Activated T-cell treated with anti-CD3 and anti-CD28 coated beads, Interleukin-2, amount 50 U/mL, for 4 hours (primary cell): Measurements from ENCODE around the gene PAM. TPM values are rescaled to one million over a fixed set of nuclear protein-coding genes. Genes with fewer than 3 reads are reported as not detected.

ENCODE experiments used
- ATAC-seq, 2 donors: fragments of 200-7000 bp; cut with Tn5 transposase; one replicate each; pipeline ENCODE4 v1.10.0; 2021
- DNase-seq: peaks from one replicate; pipeline ENCODE4 v3.0.0-alpha.2; 2020
- H3K27me3 Mint-ChIP-seq: one replicate; pipeline ENCODE4 v1.8.0; 2021; ENCODE audit warnings: low read depth, mixed read lengths
- H3K36me3 Mint-ChIP-seq: one replicate; pipeline ENCODE4 v1.8.0; 2022; ENCODE audit warnings: mixed read lengths; ENCODE audit not compliant: insufficient read depth
- H3K4me1 Mint-ChIP-seq: one replicate; pipeline ENCODE4 v1.8.0; 2021; ENCODE audit warnings: low read depth, mixed read lengths
- H3K4me3 Mint-ChIP-seq: one replicate; pipeline ENCODE4 v1.8.0; 2021; ENCODE audit warnings: mild to moderate bottlenecking, moderate library complexity, mixed read lengths
- H3K9me3 Mint-ChIP-seq: one replicate; pipeline ENCODE4 v1.8.0; 2021; ENCODE audit warnings: mixed read lengths
- total RNA-seq, 3 donors: library from RNA; stranded (reverse); gene quantifications; one replicate each; pipeline ENCODE4 v1.2.1, GENCODE V29; 2021

PAM gene
- 10 to 100 TPM; 50.9 to 56.2 (median 55.7) TPM for total RNA-seq

- no peaks in the 10 kb centered on the region for H3K27me3 Mint-ChIP-seq
- DNase-seq: peak; percentile 70
- no peaks in the 10 kb centered on the region for H3K36me3 Mint-ChIP-seq
- peak; percentile 88 for ATAC-seq
- H3K9me3 Mint-ChIP-seq: no peaks in the 10 kb centered on the region
- peaks cover 37% of the 10 kb centered on the region for H3K4me1 Mint-ChIP-seq
- peak within 1 kb of the TSS; percentile 96 for H3K4me3 Mint-ChIP-seq
Measured at GRCh38 chr5:102754767-102755431, at the start of gene PAM. Gene PAM (plus strand): TSS chr5:102755305. CDS start chr5:102866196, 110,891 bp downstream.

- Mint-ChIP-seq H3K4me3 (no peak overlapping the region), H3K9me3 (peaks cover 13% of the 10 kb centered on the region), H3K36me3 (no peaks in the 10 kb centered on the region), H3K27me3 (peaks cover 8% of the 10 kb centered on the region), H3K4me1 (peaks cover 4% of the 10 kb centered on the region)
- ATAC-seq (no peak), DNase-seq (no peak)
Measured at GRCh38 chr5:102711525-102712385, 43.4 kb upstream of the PAM start.

- Mint-ChIP-seq H3K27me3 (peaks cover 8% of the 10 kb centered on the region), H3K36me3 (no peaks in the 10 kb centered on the region), H3K9me3 (peaks cover 13% of the 10 kb centered on the region), H3K4me1 (peaks cover 4% of the 10 kb centered on the region), H3K4me3 (no peak overlapping the region)
- DNase-seq: no peak
- no peak for ATAC-seq
Measured at GRCh38 chr5:102713278-102713677, 41.8 kb upstream of the PAM start.

GRCh38 chr5:102713682-102714231, 41.3 kb upstream of the PAM start:
- no peak overlapping the region for H3K4me3 Mint-ChIP-seq
- ATAC-seq (no peak), DNase-seq (no peak)
- H3K27me3 Mint-ChIP-seq: peaks cover 4% of the 10 kb centered on the region
- H3K9me3 Mint-ChIP-seq: peaks cover 11% of the 10 kb centered on the region
- no peaks in the 10 kb centered on the region for H3K36me3 Mint-ChIP-seq
- peaks cover 4% of the 10 kb centered on the region for H3K4me1 Mint-ChIP-seq

- Mint-ChIP-seq H3K9me3 (peaks cover 3% of the 10 kb centered on the region), H3K27me3 (peaks cover 2% of the 10 kb centered on the region), H3K4me1 (peaks cover 4% of the 10 kb centered on the region), H3K36me3 (no peaks in the 10 kb centered on the region), H3K4me3 (no peak overlapping the region)
- peak; percentile 27 to 56 for ATAC-seq
- DNase-seq: no peak
Measured at GRCh38 chr5:102715082-102715807, 39.9 kb upstream of the PAM start.

GRCh38 chr5:102716017-102716416, 39.1 kb upstream of the PAM start:
- Mint-ChIP-seq H3K27me3 (no peaks in the 10 kb centered on the region), H3K36me3 (no peaks in the 10 kb centered on the region), H3K9me3 (no peaks in the 10 kb centered on the region), H3K4me1 (peaks cover 4% of the 10 kb centered on the region), H3K4me3 (no peak overlapping the region)
- no peak for ATAC-seq
- DNase-seq: no peak

GRCh38 chr5:102718819-102719218, 36.3 kb upstream of the PAM start:
- ATAC-seq: no peak
- Mint-ChIP-seq H3K4me3 (no peak overlapping the region), H3K36me3 (no peaks in the 10 kb centered on the region), H3K9me3 (peaks cover 14% of the 10 kb centered on the region), H3K4me1 (peaks cover 4% of the 10 kb centered on the region), H3K27me3 (peaks cover 11% of the 10 kb centered on the region)
- no peak for DNase-seq

- H3K36me3 Mint-ChIP-seq: no peaks in the 10 kb centered on the region
- H3K4me1 Mint-ChIP-seq: peaks cover 4% of the 10 kb centered on the region
- H3K4me3 Mint-ChIP-seq: no peak overlapping the region
- peaks cover 14% of the 10 kb centered on the region for H3K9me3 Mint-ChIP-seq
- ATAC-seq (no peak), DNase-seq (no peak)
- peaks cover 11% of the 10 kb centered on the region for H3K27me3 Mint-ChIP-seq
Measured at GRCh38 chr5:102719886-102720285, 35.2 kb upstream of the PAM start.

- H3K36me3 Mint-ChIP-seq: no peaks in the 10 kb centered on the region
- H3K27me3 Mint-ChIP-seq: peaks cover 11% of the 10 kb centered on the region
- no peak overlapping the region for H3K4me3 Mint-ChIP-seq
- no peaks in the 10 kb centered on the region for H3K4me1 Mint-ChIP-seq
- ATAC-seq: no peak
- peaks cover 14% of the 10 kb centered on the region for H3K9me3 Mint-ChIP-seq
- DNase-seq: no peak
Measured at GRCh38 chr5:102720969-102721368, 34.1 kb upstream of the PAM start.

GRCh38 chr5:102722931-102723330, 32.2 kb upstream of the PAM start:
- H3K4me1 Mint-ChIP-seq: no peaks in the 10 kb centered on the region
- no peak for DNase-seq

GRCh38 chr5:102731693-102732092, 23.4 kb upstream of the PAM start:
- H3K4me3 Mint-ChIP-seq: no peak overlapping the region
- DNase-seq: no peak
- no peaks in the 10 kb centered on the region for H3K36me3 Mint-ChIP-seq
- H3K9me3 Mint-ChIP-seq: peaks cover 3% of the 10 kb centered on the region
- peaks cover 6% of the 10 kb centered on the region for H3K27me3 Mint-ChIP-seq
- no peak for ATAC-seq
- no peaks in the 10 kb centered on the region for H3K4me1 Mint-ChIP-seq

More at GRCh38 chr5:102722931-102723330, 32.2 kb upstream of the PAM start:
- ATAC-seq: no peak
- peaks cover 20% of the 10 kb centered on the region for H3K27me3 Mint-ChIP-seq
- no peaks in the 10 kb centered on the region for H3K36me3 Mint-ChIP-seq
- H3K4me3 Mint-ChIP-seq: no peak overlapping the region
- peaks cover 15% of the 10 kb centered on the region for H3K9me3 Mint-ChIP-seq

GRCh38 chr5:102733534-102733933, 21.6 kb upstream of the PAM start:
- ATAC-seq: no peak
- Mint-ChIP-seq H3K9me3 (no peaks in the 10 kb centered on the region), H3K27me3 (peaks cover 2% of the 10 kb centered on the region), H3K36me3 (no peaks in the 10 kb centered on the region), H3K4me3 (no peak overlapping the region), H3K4me1 (no peaks in the 10 kb centered on the region)
- no peak for DNase-seq

- H3K27me3 Mint-ChIP-seq: peaks cover 2% of the 10 kb centered on the region
- no peaks in the 10 kb centered on the region for H3K9me3 Mint-ChIP-seq
- H3K4me3 Mint-ChIP-seq: no peak overlapping the region
Measured at GRCh38 chr5:102737161-102737560, 17.9 kb upstream of the PAM start.

GRCh38 chr5:102737805-102738469, 17.2 kb upstream of the PAM start:
- no peaks in the 10 kb centered on the region for H3K9me3 Mint-ChIP-seq
- H3K27me3 Mint-ChIP-seq: peaks cover 2% of the 10 kb centered on the region
- no peaks in the 10 kb centered on the region for H3K4me1 Mint-ChIP-seq
- H3K4me3 Mint-ChIP-seq: no peak overlapping the region
- ATAC-seq (no peak), DNase-seq (no peak)
- no peaks in the 10 kb centered on the region for H3K36me3 Mint-ChIP-seq

More at GRCh38 chr5:102737161-102737560, 17.9 kb upstream of the PAM start:
- ATAC-seq: no peak
- no peaks in the 10 kb centered on the region for H3K36me3 Mint-ChIP-seq
- DNase-seq: no peak
- no peaks in the 10 kb centered on the region for H3K4me1 Mint-ChIP-seq
